NCI-H187 (cell line): ENCODE results near the gene P2RX6.

Experiments used
- DNase-seq, 2 experiments: peaks; one replicate each; lab custom pipeline; 2025; lab: John Stamatoyannopoulos, UW

Gene P2RX6

GRCh38 chr22:21074102-21074715 lies 59.2 kb downstream of the P2RX6 start:
- DNase-seq = no peak

- no peak for DNase-seq
These were observed 60.7 kb downstream of the P2RX6 start for GRCh38 chr22:21075516-21076138.

- DNase-seq = no peak
These were observed 62.1 kb downstream of the P2RX6 start for GRCh38 chr22:21076912-21077625.
